ENCODE data around the gene B9D2. TPM values are rescaled to one million over a fixed set of nuclear protein-coding genes. Genes with fewer than 3 reads are reported as not detected.

Gene B9D2
- total RNA-seq, 1 experiment from 2014 or later, result 7.3 TPM

GRCh38 chr19:41367848-41368301 is 3.9 kb upstream of the B9D2 start (continued):
- TF ChIP-seq SIN3A (IDR thresholded peaks at IDR 0.05; ENCODE audit: low read depth) (no peak), POLR2A (IDR thresholded peaks at IDR 0.05; ENCODE audit: borderline replicate concordance, extremely low read depth, insufficient read depth, insufficient read length) (no peak), ATF3 (IDR thresholded peaks at IDR 0.05) (no peak), EGR1 (IDR thresholded peaks at IDR 0.05; ENCODE audit: low read depth) (no peak), RAD21 (IDR thresholded peaks at IDR 0.05; ENCODE audit: low read depth) (no peak), SP1 (IDR thresholded peaks at IDR 0.05; ENCODE audit: low read depth) (no peak), ZFX (IDR thresholded peaks at IDR 0.05) (no peak), EZH2phosphoT487 (IDR thresholded peaks at IDR 0.05; ENCODE audit: borderline replicate concordance) (no peak), ZNF274 (IDR thresholded peaks at IDR 0.05; ENCODE audit: low read depth, low read length) (no peak), ELF1 (IDR thresholded peaks at IDR 0.05; ENCODE audit: borderline replicate concordance, low read depth) (no peak), EZH2 (IDR thresholded peaks at IDR 0.05) (no peak), SRF (IDR thresholded peaks at IDR 0.05; ENCODE audit: low read depth) (no peak)

- intact Hi-C loops (cut with micrococcal nuclease), result no loop called here
- Histone ChIP-seq H4K20me1 (ENCODE audit: insufficient read depth) (no peaks in the 10 kb centered on the region), H3K27ac (ENCODE audit: low read depth, low read length) (no peak overlapping the region), H3K4me2 (ENCODE audit: low read length) (no peak overlapping the region), H2AFZ (ENCODE audit: low read depth, low read length, poor library complexity, severe bottlenecking) (no peak overlapping the region), H3K36me3 (ENCODE audit: control insufficient read depth in 1 of 2, insufficient read depth in 2 of 2, low read length in 2 of 2) (no peaks in the 10 kb centered on the region), H3K27me3 (ENCODE audit: insufficient read depth, low read length) (no peaks in the 10 kb centered on the region), H3K9ac (ENCODE audit: low read length) (no peak overlapping the region), H3K9me2 (ENCODE audit: insufficient read depth) (no peaks in the 10 kb centered on the region), H3K9me3 (ENCODE audit: control insufficient read depth in 1 of 2, insufficient read depth in 1 of 2, low read depth in 1 of 2, low read length in 2 of 2) (no peaks in the 10 kb centered on the region), H3K4me3 (replicated peaks in 1 of 2; ENCODE audit: low read depth in 1 of 2, low read length in 2 of 2) (no peak overlapping the region), H3K4me1 (ENCODE audit: control insufficient read depth in 1 of 2, insufficient read depth in 2 of 2, low read length in 2 of 2) (peaks cover 8 to 45% of the 10 kb centered on the region in 2 experiments; a peak in 3 of 4 replicates), H3K79me2 (ENCODE audit: insufficient read depth, low read length) (peaks cover 12% of the 10 kb centered on the region; the same call in 1 of the 2 replicates)
- no TSS peak for BruUV-seq (replicated peaks)
- no peak for TF ChIP-seq FOSL1 (IDR thresholded peaks at IDR 0.05; ENCODE audit: low read depth)
- peak in 2 of 3 experiments; percentile 40 to 44; a peak in 4 of 6 replicates for TF ChIP-seq CTCF (IDR thresholded peaks at IDR 0.05 in 2 of 3, conservative IDR thresholded peaks at IDR 0.05 in 1 of 3; ENCODE audit: borderline replicate concordance in 1 of 3, insufficient read depth in 1 of 3, low read depth in 2 of 3, low read length in 2 of 3)
- TF ChIP-seq SIN3A (IDR thresholded peaks at IDR 0.05; ENCODE audit: low read depth), result no peak
- TF ChIP-seq RAD21 (IDR thresholded peaks at IDR 0.05; ENCODE audit: low read depth), result no peak
- no peak for TF ChIP-seq CBX3 (IDR thresholded peaks at IDR 0.05; ENCODE audit: low read depth)
- no peak for TF ChIP-seq EZH2 (IDR thresholded peaks at IDR 0.05)
- TF ChIP-seq POLR2A (IDR thresholded peaks at IDR 0.05; ENCODE audit: borderline replicate concordance, extremely low read depth, insufficient read depth, insufficient read length), result no peak
- TF ChIP-seq REST (IDR thresholded peaks at IDR 0.05; ENCODE audit: low read depth), result no peak
- ChIA-PET CTCF (interaction anchor here (0.6 to 3.3 kb wide), 7 partner anchors 10 to 301 kb away, joined by 3 to 54 read pairs (median 3); partner anchors contain the start of genes DMAC2 and TGFB1), RAD21 (ENCODE audit: low non-redundant PET in 1 of 2, low total read pairs in 2 of 2, uncharacterized antibody in 2 of 2, unreplicated experiment in 2 of 2) (interaction anchor here in 1 of 2 experiments (0.7 kb wide), 1 partner anchor 174 kb away, joined by 6 read pairs; no protein-coding TSS in a partner anchor), POLR2A (interaction anchor here (0.8 to 1.7 kb wide), 3 partner anchors 13 to 1146 kb away, joined by 3 to 4 read pairs (median 3); partner anchors contain the start of gene TGFB1)
- ATAC-seq, result no peak
- no peak for DNase-seq (ENCODE audit: low read depth, low spot score)
These were observed 2.1 kb upstream of the B9D2 start for GRCh38 chr19:41366089-41366488.
